ENCODE measurements around the gene ZBTB24. TPM values are rescaled to one million over a fixed set of nuclear protein-coding genes. Genes with fewer than 3 reads are reported as not detected.

Gene ZBTB24
- total and polyA plus RNA-seq, 2 donors (not counting 1 experiment from before 2014, with no cell fraction given): 4.4 to 8.6 TPM

GRCh38 chr6:109484122-109484521, 1.1 kb upstream of the ZBTB24 start:
- peaks cover 13% of the 10 kb centered on the region for H3K79me2 ChIP-seq (ENCODE audit: control insufficient read depth, insufficient read depth, low read length)
- peaks cover 1% of the 10 kb centered on the region for H3K36me3 ChIP-seq (ENCODE audit: control insufficient read depth, insufficient read depth, low read length)
- no peak overlapping the region for H3K4me2 ChIP-seq (ENCODE audit: extremely low read depth, insufficient read depth, low read length)
- H3K9ac ChIP-seq (ENCODE audit: insufficient read depth, low read length): no peak overlapping the region
- H3K27ac ChIP-seq (ENCODE audit: insufficient read depth, low read length): no peak overlapping the region
- peak overlapping the region in 2 of 4 experiments; percentile 61 to 65 for H3K4me3 ChIP-seq (replicated peaks in 1 of 4; ENCODE audit: control extremely low read depth in 1 of 4, insufficient read depth in 1 of 4, low read depth in 3 of 4, low read length in 4 of 4)
- H3K27me3 ChIP-seq (ENCODE audit: control insufficient read depth, insufficient read depth, low read length): no peaks in the 10 kb centered on the region
- DNase-seq (ENCODE audit: low read depth in 2 of 2): peak in 1 of 2 donors; percentile 25
- TF ChIP-seq EZH2 (IDR thresholded peaks at IDR 0.05; ENCODE audit: low read length, missing control alignments) (no peak), CTCF (conservative IDR thresholded peaks at IDR 0.05 in 1 of 2, IDR thresholded peaks at IDR 0.05 in 1 of 2; ENCODE audit: low read depth in 1 of 2, low read length in 2 of 2) (no peak)
- H3K9me3 ChIP-seq (ENCODE audit: control insufficient read depth, insufficient read depth, low read depth, low read length): no peaks in the 10 kb centered on the region
- H4K20me1 ChIP-seq (ENCODE audit: control insufficient read depth, extremely low read depth, insufficient read depth, low read length): no peaks in the 10 kb centered on the region
- peaks cover 4% of the 10 kb centered on the region for H3K4me1 ChIP-seq (ENCODE audit: control insufficient read depth, extremely low read depth, insufficient read depth, low read length)
- H2AFZ ChIP-seq (ENCODE audit: low read length): peak overlapping the region; percentile 71

- Histone ChIP-seq H3K4me1 (ENCODE audit: control insufficient read depth, extremely low read depth, insufficient read depth, low read length) (peaks cover 6% of the 10 kb centered on the region), H2AFZ (ENCODE audit: low read length) (peak overlapping the region; percentile 71), H4K20me1 (ENCODE audit: control insufficient read depth, extremely low read depth, insufficient read depth, low read length) (no peaks in the 10 kb centered on the region), H3K9ac (ENCODE audit: insufficient read depth, low read length) (no peak overlapping the region), H3K9me3 (ENCODE audit: control insufficient read depth, insufficient read depth, low read depth, low read length) (no peaks in the 10 kb centered on the region), H3K4me3 (replicated peaks in 1 of 4; ENCODE audit: control extremely low read depth in 1 of 4, insufficient read depth in 1 of 4, low read depth in 3 of 4, low read length in 4 of 4) (peak overlapping the region; percentile 24 to 65 (median 52)), H3K79me2 (ENCODE audit: control insufficient read depth, insufficient read depth, low read length) (peaks cover 15% of the 10 kb centered on the region), H3K27ac (ENCODE audit: insufficient read depth, low read length) (no peak overlapping the region), H3K4me2 (ENCODE audit: extremely low read depth, insufficient read depth, low read length) (peak overlapping the region; percentile 79), H3K27me3 (ENCODE audit: control insufficient read depth, insufficient read depth, low read length) (no peaks in the 10 kb centered on the region), H3K36me3 (ENCODE audit: control insufficient read depth, insufficient read depth, low read length) (peaks cover 1% of the 10 kb centered on the region)
- peak in 1 of 2 donors; percentile 11 for DNase-seq (ENCODE audit: low read depth in 2 of 2)
- TF ChIP-seq EZH2 (IDR thresholded peaks at IDR 0.05; ENCODE audit: low read length, missing control alignments) (no peak), CTCF (conservative IDR thresholded peaks at IDR 0.05 in 1 of 2, IDR thresholded peaks at IDR 0.05 in 1 of 2; ENCODE audit: low read depth in 1 of 2, low read length in 2 of 2) (no peak)
These were observed 677 bp upstream of the ZBTB24 start for GRCh38 chr6:109483735-109484057.

GRCh38 chr6:109480993-109481480, 2.0 kb downstream of the ZBTB24 start:
- no peak overlapping the region for H3K9ac ChIP-seq (ENCODE audit: insufficient read depth, low read length)
- H3K4me1 ChIP-seq (ENCODE audit: control insufficient read depth, extremely low read depth, insufficient read depth, low read length): peaks cover 8% of the 10 kb centered on the region
- peaks cover 23% of the 10 kb centered on the region for H3K79me2 ChIP-seq (ENCODE audit: control insufficient read depth, insufficient read depth, low read length)
- H2AFZ ChIP-seq (ENCODE audit: low read length): no peak overlapping the region
- H3K27me3 ChIP-seq (ENCODE audit: control insufficient read depth, insufficient read depth, low read length): no peaks in the 10 kb centered on the region
- no peak overlapping the region for H3K4me2 ChIP-seq (ENCODE audit: extremely low read depth, insufficient read depth, low read length)
- no peaks in the 10 kb centered on the region for H3K9me3 ChIP-seq (ENCODE audit: control insufficient read depth, insufficient read depth, low read depth, low read length)
- H3K4me3 ChIP-seq (replicated peaks in 1 of 4; ENCODE audit: control extremely low read depth in 1 of 4, insufficient read depth in 1 of 4, low read depth in 3 of 4, low read length in 4 of 4): no peak overlapping the region
- no peaks in the 10 kb centered on the region for H4K20me1 ChIP-seq (ENCODE audit: control insufficient read depth, extremely low read depth, insufficient read depth, low read length)
- H3K27ac ChIP-seq (ENCODE audit: insufficient read depth, low read length): no peak overlapping the region
- no peak for DNase-seq (ENCODE audit: low read depth in 2 of 2)
- TF ChIP-seq CTCF (conservative IDR thresholded peaks at IDR 0.05 in 1 of 2, IDR thresholded peaks at IDR 0.05 in 1 of 2; ENCODE audit: low read depth in 1 of 2, low read length in 2 of 2) (no peak), EZH2 (IDR thresholded peaks at IDR 0.05; ENCODE audit: low read length, missing control alignments) (no peak)
- H3K36me3 ChIP-seq (ENCODE audit: control insufficient read depth, insufficient read depth, low read length): peaks cover 1% of the 10 kb centered on the region
